ENCODE measurements around the gene HTD2.

The HTD2 gene

DNA sequence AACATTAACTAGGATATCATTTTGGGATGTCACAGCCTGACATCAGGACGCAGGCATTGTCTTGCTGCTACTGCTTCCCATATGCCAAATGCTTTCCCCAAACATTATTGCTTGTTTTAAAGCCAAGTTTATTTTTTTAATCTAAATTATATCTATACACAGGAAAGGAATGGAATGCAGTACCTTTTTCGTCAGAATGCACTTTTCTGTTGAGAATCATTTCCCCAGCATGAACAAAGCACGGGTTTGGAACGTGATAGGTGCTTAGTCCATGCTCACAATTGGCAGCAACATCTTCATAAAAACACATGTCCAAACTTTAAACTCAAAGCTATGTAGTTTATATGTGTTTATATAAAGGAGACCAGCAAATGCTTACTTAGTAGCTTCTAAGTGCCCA is 52.5 kb downstream of the HTD2 start:
- DNase-seq = no peak

DNA sequence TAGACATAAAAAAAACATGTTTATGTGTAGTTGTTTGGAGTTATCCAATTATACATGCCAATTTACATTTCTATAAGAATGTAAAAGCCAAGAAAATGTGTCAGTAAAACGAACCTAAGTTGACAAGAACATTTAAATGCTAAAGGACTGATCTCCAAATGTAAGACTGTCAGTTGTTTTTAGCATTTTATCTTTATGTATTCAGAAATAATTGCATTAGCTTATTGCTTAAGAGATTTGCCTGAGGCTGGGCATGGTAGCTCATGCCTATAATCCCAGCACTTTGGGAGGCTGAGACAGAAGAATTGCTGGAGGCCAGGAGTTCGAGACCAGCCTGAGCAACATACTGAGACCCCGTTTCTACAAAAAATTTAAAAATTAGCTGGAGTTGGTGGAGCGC is 53.3 kb downstream of the HTD2 start:
- no peak for DNase-seq

DNA sequence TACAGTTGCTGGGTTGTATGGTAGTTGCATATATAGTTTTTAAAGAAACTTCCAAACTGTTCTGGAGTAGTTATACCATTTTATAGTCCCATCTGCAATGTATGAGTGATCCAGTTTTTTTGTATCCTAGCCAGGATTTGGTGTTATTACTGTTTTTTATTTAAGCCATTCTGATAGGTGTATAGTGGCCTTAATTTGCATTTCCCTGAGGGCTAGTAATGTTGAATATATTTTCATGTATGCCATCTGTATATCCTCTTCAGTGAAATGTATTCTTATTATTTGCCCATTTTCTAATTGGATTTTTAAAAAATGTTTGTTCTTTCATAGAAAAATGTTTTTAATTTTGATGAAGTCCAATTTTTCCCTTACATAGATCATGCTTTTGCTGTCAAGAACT is 55.5 kb downstream of the HTD2 start:
- DNase-seq = no peak

DNA sequence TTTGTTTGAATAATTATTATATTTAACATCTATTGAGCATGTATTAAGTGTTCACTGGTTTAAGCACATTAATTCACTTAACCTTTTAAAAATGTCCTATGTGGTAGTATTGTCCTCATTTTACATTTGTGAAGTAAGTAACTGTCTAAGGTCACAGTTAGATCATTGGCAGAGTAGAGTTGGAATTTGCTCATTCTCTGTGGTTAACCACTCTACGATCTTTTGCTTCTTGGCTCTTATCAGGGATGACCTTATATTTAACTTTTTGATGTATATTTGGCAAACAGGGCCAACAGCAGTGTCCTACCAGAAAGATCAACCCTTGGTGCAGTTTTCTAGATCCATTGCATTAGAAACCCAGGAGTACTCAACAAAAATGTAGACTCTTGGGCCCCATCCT is 60.4 kb downstream of the HTD2 start:
- no peak for DNase-seq

DNA sequence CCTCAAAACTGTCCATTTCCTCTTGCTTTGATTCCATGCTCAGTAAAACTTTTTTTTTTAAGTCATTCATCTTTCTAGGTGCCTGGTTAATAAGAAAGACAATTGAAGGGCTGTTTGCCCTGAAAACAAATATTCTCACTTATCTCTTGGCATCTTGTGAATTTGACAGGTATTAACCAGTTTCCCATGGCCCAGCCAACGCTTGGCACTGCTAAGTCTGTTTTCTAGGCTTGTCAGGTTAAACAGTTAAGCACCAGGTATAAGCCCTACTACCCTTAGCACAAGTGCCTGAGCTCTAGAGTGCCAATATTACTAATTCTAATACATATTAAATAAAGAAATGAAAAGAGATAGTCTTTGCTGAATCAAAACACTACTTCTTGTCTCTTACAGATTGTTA is 62.7 kb downstream of the HTD2 start:
- no peak for DNase-seq

All from inflammatory macrophage (primary cell).